Mesenchymal stem cell (in vitro differentiated cells and primary cell): Measurements from ENCODE around the gene MOBP.
A peak's percentile ranks its signal among the peaks of the same experiment; 100 is the strongest.

Source experiments
- DNase-seq: peaks from one replicate; pipeline ENCODE4 v3.0.0-alpha.2; 2013
- H2AFZ ChIP-seq: one replicate; pipeline ENCODE4 v1.6.1; 2013; ENCODE audit warnings: low read depth, mild to moderate bottlenecking, control low read depth, inconsistent platforms, low read length, moderate library complexity
- H2AK5ac ChIP-seq: 2 replicates; pipeline ENCODE4 v1.6.1; 2013; ENCODE audit warnings: low read length, moderate library complexity, mild to moderate bottlenecking, inconsistent platforms; ENCODE audit not compliant: severe bottlenecking
- H2BK120ac ChIP-seq: one replicate; pipeline ENCODE4 v1.6.1; 2013; ENCODE audit warnings: low read depth, mild to moderate bottlenecking, inconsistent platforms, low read length, moderate library complexity
- H2BK12ac ChIP-seq, 2 experiments: one replicate each; pipeline ENCODE4 v1.6.1; 2013; ENCODE audit warnings: inconsistent platforms in 2 of 2, low read length in 2 of 2, mild to moderate bottlenecking in 2 of 2, moderate library complexity in 2 of 2, control low read depth in 1 of 2
- H2BK15ac ChIP-seq: one replicate; pipeline ENCODE4 v1.6.1; 2013; ENCODE audit warnings: mild to moderate bottlenecking, low read depth, inconsistent platforms; ENCODE audit not compliant: poor library complexity, severe bottlenecking
- H2BK5ac ChIP-seq: 2 replicates; pipeline ENCODE4 v1.6.1; 2013; ENCODE audit warnings: low read depth, mild to moderate bottlenecking, low read length, control low read depth, inconsistent platforms; ENCODE audit not compliant: poor library complexity, severe bottlenecking
- H3K14ac ChIP-seq, 2 experiments: one replicate each; pipeline ENCODE4 v1.6.1; 2013; ENCODE audit warnings: inconsistent platforms in 2 of 2, low read length in 2 of 2, control low read depth in 1 of 2, mild to moderate bottlenecking in 1 of 2, moderate library complexity in 1 of 2
- H3K18ac ChIP-seq, 2 experiments: one replicate each; pipeline ENCODE4 v1.6.1; 2013; ENCODE audit warnings: inconsistent platforms in 2 of 2, low read length in 2 of 2, control low read depth in 1 of 2, low read depth in 1 of 2, mild to moderate bottlenecking in 1 of 2
- H3K23ac ChIP-seq, 2 experiments: one replicate each; pipeline ENCODE4 v1.6.1; 2013; ENCODE audit warnings: inconsistent platforms in 2 of 2, low read length in 2 of 2, mild to moderate bottlenecking in 2 of 2, moderate library complexity in 2 of 2, control low read depth in 1 of 2
- H3K27ac ChIP-seq: 2 replicates; pipeline ENCODE4 v1.5.1; 2013; ENCODE audit warnings: mild to moderate bottlenecking, moderate library complexity, low read length, control low read depth, inconsistent platforms; ENCODE audit not compliant: poor library complexity, severe bottlenecking
- H3K27me3 ChIP-seq, 2 experiments: 2 replicates each; pipeline versions ENCODE4 v1.6.1 to v1.7.0; 2013; ENCODE audit warnings: low read length in 2 of 2, mild to moderate bottlenecking in 2 of 2, moderate library complexity in 2 of 2, control low read depth in 1 of 2, inconsistent platforms in 1 of 2; ENCODE audit not compliant: control insufficient read depth in 1 of 2, insufficient read depth in 1 of 2
- H3K36me3 ChIP-seq, 2 experiments: 2 replicates each; pipeline versions ENCODE4 v1.6.1 to v1.7.0; 2013; ENCODE audit warnings: low read length in 2 of 2, control low read depth in 1 of 2, inconsistent platforms in 1 of 2, low read depth in 1 of 2, mild to moderate bottlenecking in 1 of 2; ENCODE audit not compliant: insufficient read depth in 2 of 2, control insufficient read depth in 1 of 2
- H3K4ac ChIP-seq, 2 experiments: one replicate each; pipeline ENCODE4 v1.6.1; 2013; ENCODE audit warnings: inconsistent platforms in 2 of 2, low read length in 2 of 2, mild to moderate bottlenecking in 2 of 2, moderate library complexity in 2 of 2, control low read depth in 1 of 2, low read depth in 1 of 2
- H3K4me1 ChIP-seq: 2 replicates; pipeline ENCODE4 v1.6.1; 2013; ENCODE audit warnings: low read depth, low read length, control low read depth; ENCODE audit not compliant: control insufficient read depth, insufficient read depth
- H3K4me2 ChIP-seq: 2 replicates; pipeline ENCODE4 v1.6.1; 2013; ENCODE audit warnings: low read length, mild to moderate bottlenecking, inconsistent platforms; ENCODE audit not compliant: poor library complexity, severe bottlenecking
- H3K4me3 ChIP-seq, 2 experiments: 2 replicates each; pipeline versions ENCODE4 v1.5.1 to v1.7.0; 2013; ENCODE audit warnings: low read length in 2 of 2, mild to moderate bottlenecking in 2 of 2, control low read depth in 1 of 2, low read depth in 1 of 2; ENCODE audit not compliant: insufficient read depth in 1 of 2
- H3K79me1 ChIP-seq: replicated peaks from 2 replicates; pipeline ENCODE4 v1.6.1; 2013; ENCODE audit warnings: mild to moderate bottlenecking, control low read depth, low read length, inconsistent platforms; ENCODE audit not compliant: poor library complexity, severe bottlenecking
- H3K9ac ChIP-seq: 2 replicates; pipeline ENCODE4 v1.7.0; 2013; ENCODE audit warnings: mild to moderate bottlenecking, low read length, moderate library complexity
- H3K9me3 ChIP-seq: 2 replicates; pipeline ENCODE4 v1.7.0; 2013; ENCODE audit warnings: mild to moderate bottlenecking, low read length; ENCODE audit not compliant: control insufficient read depth
- H4K8ac ChIP-seq: one replicate; pipeline ENCODE4 v1.6.1; 2013; ENCODE audit warnings: inconsistent platforms, mild to moderate bottlenecking, low read length, moderate library complexity
- H4K91ac ChIP-seq: one replicate; pipeline ENCODE4 v1.6.1; 2013; ENCODE audit warnings: mild to moderate bottlenecking, low read length, inconsistent platforms
- WGBS: methylation state at CpG from one replicate; pipeline ENCODE4 v1.1.7; 2013; ENCODE audit warnings: mixed read lengths; 5-methylcytosine and 5-hydroxymethylcytosine counted together

MOBP gene

DNA sequence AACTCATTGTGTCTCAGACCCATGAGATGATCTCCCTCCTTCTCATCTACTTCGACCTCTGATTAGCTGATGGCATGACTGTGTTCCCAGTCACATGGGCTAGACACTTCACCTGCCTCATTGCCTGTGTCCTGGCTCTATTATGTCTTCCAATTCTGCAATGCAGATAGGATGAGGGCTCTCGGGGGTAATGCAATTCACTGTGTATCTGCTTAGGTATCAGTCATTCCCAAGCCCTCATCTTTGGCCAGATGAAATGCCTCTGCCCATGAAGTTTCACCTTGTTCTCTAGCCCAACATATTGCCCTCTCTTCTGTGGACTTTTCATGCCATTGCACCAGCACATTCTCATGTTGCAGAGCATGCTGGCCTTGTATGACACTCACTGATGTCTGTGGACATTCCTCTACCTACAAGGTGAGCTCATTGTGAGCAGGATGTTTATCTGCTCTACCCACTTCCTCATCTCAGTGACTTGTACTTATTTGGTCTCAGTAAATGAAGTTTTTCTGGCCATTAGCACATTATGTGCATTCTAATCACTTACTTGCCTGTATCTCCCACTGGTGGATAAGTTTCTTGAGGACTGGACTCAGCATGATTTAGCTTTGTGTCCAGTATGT lies 32.3 kb downstream of the MOBP start:
- Histone ChIP-seq H2BK120ac (no peak overlapping the region), H3K9me3 (no peaks in the 10 kb centered on the region), H2BK15ac (no peak overlapping the region), H3K4me1 (no peaks in the 10 kb centered on the region), H4K8ac (no peak overlapping the region), H3K18ac (no peak overlapping the region), H3K27me3 (peaks cover 20 to 46% of the 10 kb centered on the region in 2 experiments), H2AK5ac (no peak overlapping the region), H3K23ac (no peak overlapping the region), H2BK12ac (no peak overlapping the region), H3K79me1 (no peaks in the 10 kb centered on the region), H3K9ac (no peak overlapping the region), H3K36me3 (no peaks in the 10 kb centered on the region), H3K27ac (no peak overlapping the region), H3K4me3 (no peak overlapping the region), H4K91ac (no peak overlapping the region), H2AFZ (no peak overlapping the region), H3K14ac (no peak overlapping the region), H3K4ac (no peak overlapping the region), H2BK5ac (no peak overlapping the region), H3K4me2 (no peak overlapping the region)
- DNase-seq, result no peak
- 62% methylated on average over 2 of the region's 2 CpGs for WGBS

DNA sequence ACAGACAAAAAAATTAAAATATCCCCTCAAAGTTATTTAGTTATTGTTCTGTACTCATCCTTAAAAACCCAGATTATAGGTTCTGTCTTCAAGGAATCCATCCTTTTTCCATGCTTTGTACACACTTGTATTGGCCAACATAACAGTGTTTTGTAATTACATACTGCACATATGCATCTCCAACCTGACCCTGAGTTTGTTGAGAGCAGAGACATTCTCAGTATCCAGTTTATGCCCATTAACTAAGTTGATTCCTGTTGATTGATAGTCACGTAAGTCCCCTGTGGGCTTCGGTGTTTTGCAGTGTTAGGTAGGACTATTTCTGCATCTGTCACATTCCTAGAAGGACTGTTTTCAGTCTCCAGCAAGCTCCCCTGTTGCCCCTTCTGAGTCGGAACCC lies 33.6 kb downstream of the MOBP start:
- Histone ChIP-seq H2AK5ac (no peak overlapping the region), H3K9ac (no peak overlapping the region), H2AFZ (no peak overlapping the region), H2BK15ac (no peak overlapping the region), H3K23ac (no peak overlapping the region), H2BK5ac (no peak overlapping the region), H3K14ac (no peak overlapping the region), H4K8ac (no peak overlapping the region), H3K18ac (no peak overlapping the region), H3K27ac (no peak overlapping the region), H3K4me2 (no peak overlapping the region), H4K91ac (no peak overlapping the region), H3K36me3 (no peaks in the 10 kb centered on the region), H3K4me3 (no peak overlapping the region), H2BK12ac (no peak overlapping the region), H3K4me1 (no peaks in the 10 kb centered on the region), H3K4ac (no peak overlapping the region), H3K79me1 (no peaks in the 10 kb centered on the region), H2BK120ac (no peak overlapping the region), H3K27me3 (peaks cover 27 to 56% of the 10 kb centered on the region in 2 experiments), H3K9me3 (no peaks in the 10 kb centered on the region)
- whole genome bisulfite sequencing, result 93% methylated on average over 2 of the region's 3 CpGs
- no peak for DNase-seq

DNA sequence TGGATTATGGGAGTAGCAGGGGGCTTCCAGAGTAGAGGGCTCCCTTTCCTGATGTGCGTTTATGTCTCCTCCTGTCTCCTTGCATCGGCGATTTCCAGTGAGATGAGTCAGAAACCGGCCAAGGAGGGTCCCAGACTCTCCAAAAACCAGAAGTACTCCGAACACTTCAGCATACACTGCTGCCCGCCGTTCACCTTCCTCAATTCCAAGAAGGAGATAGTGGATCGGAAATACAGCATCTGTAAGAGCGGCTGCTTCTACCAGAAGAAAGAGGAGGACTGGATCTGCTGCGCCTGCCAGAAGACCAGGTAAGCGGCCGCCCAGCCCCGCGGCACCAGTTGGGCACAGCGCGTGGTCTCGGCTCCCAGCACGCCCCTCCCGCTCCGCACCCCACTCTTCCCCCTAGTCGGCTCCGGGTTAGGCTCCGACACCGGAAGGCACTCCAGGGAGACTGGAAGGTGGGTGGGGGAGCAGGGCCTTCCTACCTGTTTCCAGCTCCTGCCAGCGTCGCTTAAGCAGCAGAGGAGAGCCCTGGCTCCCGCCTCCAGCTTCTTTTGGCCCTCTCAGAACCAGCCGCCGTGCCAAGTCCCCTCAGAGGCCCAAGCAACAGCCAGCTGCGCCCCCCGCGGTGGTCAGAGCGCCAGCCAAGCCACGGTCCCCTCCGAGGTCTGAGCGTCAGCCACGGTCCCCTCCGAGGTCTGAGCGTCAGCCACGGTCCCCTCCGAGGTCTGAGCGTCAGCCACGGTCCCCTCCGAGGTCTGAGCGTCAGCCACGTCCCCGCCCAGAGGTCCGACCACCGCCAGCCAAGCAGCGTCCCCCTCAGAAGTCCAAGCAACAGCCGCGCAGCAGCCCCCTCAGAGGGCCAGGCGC lies 34.7 kb downstream of the MOBP start:
- H2AFZ ChIP-seq, result no peak overlapping the region
- no peak overlapping the region for H3K9ac ChIP-seq
- H4K91ac ChIP-seq, result no peak overlapping the region
- no peak for DNase-seq
- H3K9me3 ChIP-seq, result no peaks in the 10 kb centered on the region
- peak overlapping the region in 1 of 2 experiments; percentile 55 for H3K4me3 ChIP-seq
- no peak overlapping the region for H3K27ac ChIP-seq
- 95% methylated on average over 48 of the region's 53 CpGs for WGBS
- H2BK5ac ChIP-seq, result no peak overlapping the region
- H3K14ac ChIP-seq, result peak overlapping the region in 1 of 2 experiments; percentile 21
- no peak overlapping the region for H3K4me2 ChIP-seq
- H3K4ac ChIP-seq, result no peak overlapping the region
- H3K23ac ChIP-seq, result no peak overlapping the region
- H2BK12ac ChIP-seq, result no peak overlapping the region
- peaks cover 39 to 56% of the 10 kb centered on the region in 2 experiments for H3K27me3 ChIP-seq
- no peaks in the 10 kb centered on the region for H3K4me1 ChIP-seq
- no peak overlapping the region for H3K18ac ChIP-seq
- H3K36me3 ChIP-seq, result no peaks in the 10 kb centered on the region
- no peak overlapping the region for H4K8ac ChIP-seq
- no peak overlapping the region for H2BK15ac ChIP-seq
- H2AK5ac ChIP-seq, result no peak overlapping the region
- no peaks in the 10 kb centered on the region for H3K79me1 ChIP-seq
- H2BK120ac ChIP-seq, result no peak overlapping the region

DNA sequence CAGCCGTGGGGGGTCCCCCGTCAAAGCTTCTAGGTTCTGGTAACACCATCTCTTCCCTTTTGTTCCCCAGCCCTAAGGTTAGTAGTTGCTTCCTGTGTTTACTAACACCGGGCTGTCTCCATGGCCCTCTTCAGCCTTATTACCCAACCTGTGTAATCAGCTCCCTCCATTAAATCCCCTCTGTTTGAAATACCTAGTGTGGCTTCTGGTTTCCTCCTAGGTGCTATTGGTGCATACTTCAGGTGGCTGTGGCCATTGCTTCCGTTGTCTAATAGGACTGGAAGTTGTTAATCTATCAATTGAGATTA lies 35.3 kb downstream of the MOBP start:
- Histone ChIP-seq H3K9me3 (no peaks in the 10 kb centered on the region), H2BK5ac (no peak overlapping the region), H2AFZ (no peak overlapping the region), H3K23ac (no peak overlapping the region), H3K36me3 (no peaks in the 10 kb centered on the region), H3K79me1 (no peaks in the 10 kb centered on the region), H2BK15ac (no peak overlapping the region), H3K27me3 (peaks cover 43 to 56% of the 10 kb centered on the region in 2 experiments), H3K4me2 (no peak overlapping the region), H3K9ac (no peak overlapping the region), H3K27ac (no peak overlapping the region), H3K18ac (no peak overlapping the region), H4K91ac (no peak overlapping the region), H3K4me1 (no peaks in the 10 kb centered on the region), H2AK5ac (no peak overlapping the region), H4K8ac (no peak overlapping the region), H2BK12ac (no peak overlapping the region), H2BK120ac (no peak overlapping the region), H3K4me3 (no peak overlapping the region), H3K14ac (no peak overlapping the region), H3K4ac (no peak overlapping the region)
- WGBS, result 88% methylated on average over 3 of the region's 4 CpGs
- no peak for DNase-seq
